Small intestine (tissue), 7 donors: Measurements from ENCODE around the gene PTPN2. TPM values are rescaled to one million over a fixed set of nuclear protein-coding genes. Genes with fewer than 3 reads are reported as not detected.

Experiments used
- DNase-seq, 2 donors: peaks; one replicate each; pipeline versions ENCODE4 v3.0.0 to v3.0.0-alpha.2; 2013
- FAIRE-seq: peaks from 2 replicates; lab custom pipeline; 2012; peaks lifted over from hg19 to GRCh38; lab: Jason Lieb, UNC
- H3K27ac ChIP-seq, 3 donors: one replicate each; pipeline ENCODE4 v1.5.1; 2013; ENCODE audit warnings: low read length in 2 of 3, mild to moderate bottlenecking in 2 of 3, control low read depth in 1 of 3, inconsistent platforms in 1 of 3, low read depth in 1 of 3, moderate library complexity in 1 of 3
- H3K27me3 ChIP-seq, 3 donors: one replicate each; pipeline ENCODE4 v1.6.1; 2013; ENCODE audit warnings: low read length in 3 of 3, inconsistent platforms in 1 of 3; ENCODE audit not compliant: control insufficient read depth in 3 of 3, insufficient read depth in 3 of 3
- H3K36me3 ChIP-seq, 3 donors: one replicate each; pipeline ENCODE4 v1.6.1; 2013; ENCODE audit warnings: low read length in 3 of 3, inconsistent platforms in 1 of 3, low read depth in 1 of 3, mild to moderate bottlenecking in 1 of 3, moderate library complexity in 1 of 3; ENCODE audit not compliant: control insufficient read depth in 3 of 3, insufficient read depth in 2 of 3
- H3K4me1 ChIP-seq, 3 donors: one replicate each; pipeline ENCODE4 v1.6.1; 2013; ENCODE audit warnings: low read length in 2 of 3, inconsistent platforms in 1 of 3, low read depth in 1 of 3, mild to moderate bottlenecking in 1 of 3, moderate library complexity in 1 of 3; ENCODE audit not compliant: control insufficient read depth in 3 of 3, insufficient read depth in 2 of 3
- H3K4me3 ChIP-seq, 3 donors: one replicate each; pipeline ENCODE4 v1.5.1; 2013; ENCODE audit warnings: low read length in 3 of 3, control low read depth in 1 of 3, inconsistent platforms in 1 of 3, low read depth in 1 of 3, mild to moderate bottlenecking in 1 of 3, moderate library complexity in 1 of 3
- H3K9me3 ChIP-seq, 2 donors: one replicate each; pipeline ENCODE4 v1.6.1; 2013; ENCODE audit warnings: low read depth in 1 of 2, low read length in 1 of 2; ENCODE audit not compliant: control insufficient read depth in 2 of 2, insufficient read depth in 1 of 2
- WGBS, 3 donors: extraction: QIAGEN DNeasy Blood & Tissue Kit; methylation state at CpG; one replicate each; pipeline ENCODE4 v1.1.7; 2013; 5-methylcytosine and 5-hydroxymethylcytosine counted together
- polyA plus RNA-seq, 4 donors: library from polyadenylated mRNA; stranded (reverse) in 3 of 4; unstranded in 1 of 4; fragments of 200-250 nt in 3 of 4; fragments of 120-200 nt in 1 of 4; gene quantifications; one replicate each; pipeline versions ENCODE4 v1.2.1 to v1.2.3, GENCODE V29; 2013
- donor health status: healthy with polysubstance abuse.
- donor health status: control.
- donor health status: control.
- donor health status: Bipolar disorder and iron deficiency.
- donor health status: healthy.

PTPN2 gene
- polyA plus RNA-seq, 4 donors = 25.7 to 53.9 (median 31.1) TPM

DNA sequence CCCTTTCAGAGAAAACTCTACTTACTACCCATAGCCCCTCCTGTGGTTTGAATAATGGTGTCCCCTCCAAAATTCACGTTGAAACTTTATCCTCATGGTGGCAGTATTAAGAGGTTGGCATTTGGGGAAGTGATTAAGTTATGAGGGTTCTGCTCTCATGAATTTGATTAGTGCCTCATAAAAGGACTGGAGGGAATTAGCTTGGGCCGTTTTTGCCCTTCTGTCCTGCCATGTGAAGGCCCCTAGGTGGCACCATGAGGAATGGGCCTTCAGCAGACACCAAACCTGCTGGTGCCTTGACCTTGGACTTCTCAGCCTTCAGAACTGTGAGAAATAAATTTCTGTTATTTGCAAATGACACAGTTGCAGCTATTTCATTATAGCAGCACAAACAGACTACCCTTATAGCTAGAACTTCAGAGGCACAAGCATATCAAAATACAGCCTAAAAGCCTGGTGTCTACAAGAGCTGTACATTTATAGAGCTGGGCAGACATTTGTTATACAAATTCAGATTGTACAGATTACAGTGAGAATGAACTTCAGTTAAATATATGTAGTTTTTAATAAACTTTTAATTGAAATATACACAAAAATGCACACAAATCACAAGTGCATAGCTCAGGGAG, 2.6 kb upstream of the PTPN2 start:
- 7 to 30% (median 10%) methylated on average over 2 of the region's 2 CpGs for WGBS, 3 donors
- FAIRE-seq (no peak), DNase-seq (peak in 1 of 2 donors; percentile 51)

DNA sequence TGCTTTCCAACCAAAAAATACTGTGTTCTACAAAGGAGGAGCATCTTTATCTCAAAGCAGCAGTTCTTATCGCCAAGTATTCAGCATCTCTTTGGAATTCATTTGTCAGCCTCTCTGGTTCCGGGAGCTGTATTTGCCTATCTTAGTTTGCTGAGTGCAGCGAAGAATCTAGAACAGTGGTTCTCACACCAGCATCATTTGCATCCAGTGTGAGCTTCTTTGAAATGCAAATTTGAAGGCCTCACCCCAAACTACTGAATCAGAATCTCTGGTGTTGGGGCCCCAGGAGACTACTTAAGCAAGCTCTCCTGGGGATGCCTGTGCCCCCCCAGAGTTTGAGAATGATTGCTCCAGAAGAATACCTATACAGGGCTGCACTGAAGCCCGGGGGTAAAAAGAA, 1.5 kb upstream of the PTPN2 start:
- H3K27me3 ChIP-seq = no peaks in the 10 kb centered on the region
- no peak overlapping the region for H3K4me3 ChIP-seq
- no peak overlapping the region for H3K27ac ChIP-seq
- peaks cover 0 to 2% of the 10 kb centered on the region in 2 donors for H3K9me3 ChIP-seq
- DNase-seq (no peak), FAIRE-seq (no peak)
- 71 to 79% (median 79%) methylated on average over 4 of the region's 4 CpGs for WGBS, 3 donors
- no peaks in the 10 kb centered on the region for H3K36me3 ChIP-seq
- peaks cover 0 to 3% (median 2%) of the 10 kb centered on the region in 3 donors for H3K4me1 ChIP-seq

More for the DNA sequence above, 2.6 kb upstream of the PTPN2 start:
- Histone ChIP-seq H3K36me3 (no peaks in the 10 kb centered on the region), H3K4me1 (peaks cover 0 to 2% (median under 1%) of the 10 kb centered on the region in 3 donors), H3K27ac (no peak overlapping the region), H3K9me3 (peaks cover 0 to 3% of the 10 kb centered on the region in 2 donors), H3K4me3 (no peak overlapping the region), H3K27me3 (no peaks in the 10 kb centered on the region)

DNA sequence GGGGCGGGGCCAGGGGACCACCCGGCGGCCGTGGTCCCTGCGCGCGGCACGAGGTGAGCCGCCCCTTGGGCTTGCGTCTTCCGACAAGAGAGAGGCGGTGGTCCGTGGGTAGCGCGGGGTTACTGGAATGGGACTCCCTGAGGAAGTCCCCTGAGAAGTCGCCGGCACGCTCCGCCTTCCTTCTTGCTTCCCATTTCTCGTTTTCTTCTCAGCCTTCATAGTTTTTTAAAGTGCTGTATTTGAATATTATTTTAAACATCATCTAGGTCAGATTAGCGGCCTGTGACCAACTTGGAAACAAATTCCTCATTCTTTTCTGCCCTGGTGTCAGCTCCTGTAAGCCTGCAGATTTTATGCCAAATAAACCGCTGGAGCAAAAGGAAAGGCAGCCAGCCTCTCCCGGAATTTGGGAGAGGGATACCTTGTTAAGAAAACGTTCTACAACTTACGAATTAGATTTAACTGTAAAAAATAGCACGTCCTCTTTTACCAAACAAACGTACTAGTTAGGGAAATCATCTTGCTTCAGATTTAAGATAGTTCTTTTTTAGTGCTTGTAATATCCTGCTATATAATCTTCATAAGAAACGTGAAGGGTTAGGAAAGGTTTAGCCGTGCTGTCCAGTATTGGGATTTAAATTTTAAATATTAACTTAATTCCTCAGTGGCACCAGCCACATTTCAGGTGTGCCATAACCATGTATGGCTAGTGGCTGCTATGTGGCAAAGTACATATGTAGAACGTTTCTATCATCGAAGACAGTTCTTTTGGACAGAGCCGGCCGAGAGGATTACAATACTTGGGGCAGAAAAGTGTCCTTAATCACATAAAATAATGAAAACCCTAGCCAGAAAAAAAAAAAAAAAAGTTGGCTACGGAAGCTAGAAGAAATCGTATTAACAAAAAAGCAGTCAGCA, 628 bp upstream of the PTPN2 start:
- DNase-seq (no peak), FAIRE-seq (no peak)
- Histone ChIP-seq H3K36me3 (no peaks in the 10 kb centered on the region), H3K4me3 (peak overlapping the region; percentile 48 to 97 (median 73)), H3K9me3 (no peaks in the 10 kb centered on the region), H3K4me1 (peaks cover 0 to 5% (median 3%) of the 10 kb centered on the region in 3 donors), H3K27me3 (no peaks in the 10 kb centered on the region), H3K27ac (peak overlapping the region; percentile 71 to 100 (median 91))
- WGBS, 3 donors = 8 to 12% (median 9%) methylated on average over 28 to 35 of the region's 35 CpGs

DNA sequence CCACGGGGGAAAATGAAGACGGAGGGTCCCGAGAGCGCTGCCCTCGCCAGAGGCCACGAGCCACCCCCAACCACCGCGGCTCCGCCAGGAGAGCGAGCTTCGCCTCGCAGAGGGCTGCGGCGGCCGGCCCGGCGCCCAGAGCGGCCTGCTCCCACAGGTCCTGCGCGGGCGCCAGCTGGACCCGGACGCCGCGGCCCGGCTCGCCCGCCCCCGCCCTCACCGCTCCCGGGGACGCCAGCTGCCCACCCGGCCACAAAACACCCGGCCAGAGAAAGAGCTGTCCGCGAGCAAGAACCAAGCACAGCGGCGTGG, 709 bp downstream of the PTPN2 start:
- H3K27ac ChIP-seq = peak overlapping the region; percentile 77 to 100 (median 97)
- no peak for FAIRE-seq
- no peaks in the 10 kb centered on the region for H3K27me3 ChIP-seq
- DNase-seq = no peak
- 0 to 1% (median 0%) methylated on average over 33 to 38 of the region's 38 CpGs for WGBS, 3 donors
- no peaks in the 10 kb centered on the region for H3K36me3 ChIP-seq
- H3K4me1 ChIP-seq = peaks cover 0 to 5% (median 3%) of the 10 kb centered on the region in 3 donors
- peak overlapping the region; percentile 56 to 97 (median 93) for H3K4me3 ChIP-seq
- H3K9me3 ChIP-seq = no peaks in the 10 kb centered on the region

DNA sequence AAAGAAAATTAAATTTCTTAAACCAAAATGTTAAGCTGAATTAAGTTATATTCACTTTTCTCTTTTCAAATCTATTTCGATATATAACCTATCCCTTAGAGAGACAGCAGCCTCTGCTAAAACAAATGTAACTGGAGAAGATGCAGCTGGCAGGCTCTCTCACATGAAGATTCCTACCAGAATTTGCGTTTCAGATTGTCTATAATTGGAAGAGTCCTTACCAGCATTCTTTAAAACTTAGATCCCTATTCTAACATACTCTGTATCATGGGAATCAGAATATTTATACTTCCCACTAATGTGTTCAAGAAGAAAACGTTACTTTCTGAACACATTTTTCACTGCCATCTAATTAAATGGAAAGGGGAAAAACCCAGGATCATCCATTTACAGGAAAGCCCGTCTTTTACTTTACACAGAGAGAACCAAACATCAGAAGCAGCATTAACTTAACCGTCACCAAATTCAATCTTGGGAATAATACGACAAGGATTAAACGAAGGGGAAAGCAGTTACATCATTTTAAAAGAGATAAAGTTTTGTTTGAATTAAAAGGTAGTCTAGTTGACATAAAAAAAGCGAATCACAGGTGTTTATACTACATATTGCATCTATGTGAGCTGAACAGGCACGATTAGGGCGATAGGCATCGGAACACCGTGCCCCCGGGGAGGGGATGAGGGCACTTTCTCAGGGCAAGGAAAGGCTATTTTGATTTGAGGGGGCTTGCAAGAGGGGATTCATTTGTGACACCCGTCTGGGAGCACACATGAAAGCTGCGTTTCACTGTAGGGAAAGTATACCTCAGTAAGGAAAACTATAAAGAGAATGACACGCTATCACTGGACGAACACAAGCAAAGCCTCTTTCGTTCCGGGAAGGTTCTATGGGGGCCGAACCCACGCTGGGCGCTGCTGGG, 1.3 kb downstream of the PTPN2 start:
- no peaks in the 10 kb centered on the region for H3K27me3 ChIP-seq
- no peaks in the 10 kb centered on the region for H3K9me3 ChIP-seq
- peak in 1 of 2 donors; percentile 68 for DNase-seq
- FAIRE-seq = no peak
- H3K36me3 ChIP-seq = no peaks in the 10 kb centered on the region
- WGBS, 3 donors = 5 to 6% (median 5%) methylated on average over 22 of the region's 22 CpGs
- peak overlapping the region; percentile 77 to 100 (median 97) for H3K27ac ChIP-seq
- peak overlapping the region; percentile 56 to 97 (median 93) for H3K4me3 ChIP-seq
- H3K4me1 ChIP-seq = peaks cover 0 to 5% (median 3%) of the 10 kb centered on the region in 3 donors

DNA sequence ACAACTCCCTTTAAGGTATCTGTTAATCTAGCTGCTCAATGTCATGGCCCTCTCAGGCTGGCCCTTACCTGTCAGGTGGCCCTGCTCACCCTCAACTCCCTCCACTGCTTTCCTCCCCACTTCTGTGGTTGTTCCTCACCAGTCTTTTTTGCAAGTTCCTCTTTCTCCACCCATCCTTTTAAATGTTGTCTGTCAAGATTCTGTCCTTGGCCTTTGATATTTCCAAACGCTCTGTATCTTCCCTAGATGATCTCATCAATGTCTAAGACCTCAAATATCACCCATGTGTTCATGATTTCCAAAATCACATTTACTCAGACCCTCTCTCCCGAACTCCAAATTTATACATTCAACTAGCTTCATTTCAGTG, 3.5 kb downstream of the PTPN2 start:
- Histone ChIP-seq H3K27ac (peak overlapping the region in 1 of 3 donors; percentile 76), H3K9me3 (no peaks in the 10 kb centered on the region), H3K4me1 (peaks cover 0 to 5% (median 3%) of the 10 kb centered on the region in 3 donors), H3K27me3 (no peaks in the 10 kb centered on the region), H3K4me3 (no peak overlapping the region), H3K36me3 (peaks cover 0 to 3% (median 3%) of the 10 kb centered on the region in 3 donors)
- DNase-seq (no peak), FAIRE-seq (no peak)
- 52 to 61% (median 60%) methylated on average over 2 of the region's 2 CpGs for WGBS, 3 donors

DNA sequence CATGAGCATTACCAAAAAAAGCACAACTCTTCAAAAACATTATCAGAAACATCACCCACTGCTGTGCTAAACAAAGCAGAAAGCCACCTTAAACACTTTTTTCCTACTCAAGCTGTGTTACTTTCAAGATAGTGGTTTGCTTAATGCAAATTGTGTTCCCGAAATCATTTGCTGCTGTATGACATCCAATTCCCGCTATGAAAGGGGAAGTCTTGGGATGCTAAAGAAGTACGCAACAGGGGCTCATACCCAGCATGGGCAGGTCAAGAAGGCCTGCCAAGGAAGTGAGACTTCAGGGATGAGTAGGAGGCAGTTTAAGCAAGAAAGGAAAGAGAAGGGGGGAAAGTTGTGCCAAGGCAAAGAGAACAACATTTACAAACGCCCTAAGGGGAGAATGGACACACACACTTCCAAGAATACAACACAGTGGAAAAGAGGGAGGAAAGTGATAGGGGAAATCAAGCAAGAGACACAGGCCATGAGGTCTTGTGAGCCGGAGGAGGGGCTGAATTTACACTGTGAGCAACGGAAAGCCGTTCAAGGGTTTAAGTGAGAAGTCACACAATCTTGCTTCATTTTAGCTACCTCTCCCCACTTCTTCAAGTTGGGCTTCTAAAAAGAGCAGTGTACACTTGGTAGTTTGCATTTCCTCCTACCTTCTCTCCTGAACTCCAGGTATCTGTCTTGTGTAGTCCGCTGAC, 4.0 kb downstream of the PTPN2 start:
- Histone ChIP-seq H3K27me3 (no peaks in the 10 kb centered on the region), H3K4me1 (peaks cover 0 to 5% (median 3%) of the 10 kb centered on the region in 3 donors), H3K27ac (peak overlapping the region in 1 of 3 donors; percentile 76), H3K9me3 (no peaks in the 10 kb centered on the region), H3K4me3 (no peak overlapping the region), H3K36me3 (peaks cover 0 to 3% (median 3%) of the 10 kb centered on the region in 3 donors)
- WGBS, 3 donors = 68 to 81% (median 77%) methylated on average over 8 of the region's 8 CpGs
- FAIRE-seq = no peak
- no peak for DNase-seq
